HepG2 (cell line): ENCODE measurements around the gene SHISA5. TPM values are rescaled to one million over a fixed set of nuclear protein-coding genes. Genes with fewer than 3 reads are reported as not detected.
A peak's percentile ranks its signal among the peaks of the same experiment; 100 is the strongest.

ENCODE experiments used
- BCL6 ChIP-seq: IDR thresholded peaks from 2 replicates; pipeline ENCODE4 v1.6.1; 2016; ENCODE audit warnings: missing genetic modification reagents, missing compliant biosample characterization
- CCDC6 ChIP-seq: sonication (generic); formaldehyde crosslinking; IDR thresholded peaks from 2 replicates; pipeline ENCODE4 v1.8.1; 2022; ENCODE audit warnings: mild to moderate bottlenecking, missing genetic modification reagents, moderate library complexity
- KAT2B ChIP-seq: fragments of 150-350 bp; IDR thresholded peaks from 2 replicates; pipeline ENCODE4 v1.6.1; 2014; ENCODE audit warnings: low read depth, low read length, borderline replicate concordance
- ZNF343 ChIP-seq: sonication (generic); formaldehyde crosslinking; IDR thresholded peaks from 2 replicates; pipeline ENCODE4 v1.4.0; 2020; ENCODE audit warnings: mild to moderate bottlenecking, missing genetic modification reagents
- ZZZ3 ChIP-seq: sonication (generic); formaldehyde crosslinking; IDR thresholded peaks from 2 replicates; pipeline ENCODE4 v1.4.0; 2020; ENCODE audit warnings: missing genetic modification reagents, mild to moderate bottlenecking, borderline replicate concordance
- polyA plus RNA-seq, 8 experiments: library from polyadenylated mRNA; depleted of rRNA in 3 of 8; stranded (reverse) in 7 of 8; unstranded in 1 of 8; fragments of >200 nt; fragmentation: Illumina TruSeq in 4 of 8; extraction: Trizol in 4 of 8; gene quantifications; 2 replicates each; pipeline versions ENCODE4 v1.2.1 to v1.2.3, GENCODE V29; 2011 to 2016; ENCODE audit warnings: low read depth in 4 of 8, missing spikeins in 1 of 8, mixed read lengths in 1 of 8; ENCODE audit not compliant: insufficient read depth in 1 of 8
- total RNA-seq, 5 experiments: library from RNA; depleted of rRNA; stranded (reverse); fragments of >200 nt; fragmentation: Illumina TruSeq; extraction: Trizol; gene quantifications; 2 replicates each; pipeline ENCODE4 v1.2.3, GENCODE V29; 2016; ENCODE audit warnings: low read depth in 1 of 5
- TF ChIP-seq, protein P1 (sequence below): sonication (generic); formaldehyde crosslinking; IDR thresholded peaks from one replicate; pipeline ENCODE4 v1.5.1; 2020; ENCODE audit warnings: mild to moderate bottlenecking, missing genetic modification reagents; ENCODE audit errors: not compliant biosample characterization
- TF ChIP-seq, protein P2 (sequence below): sonication (generic); formaldehyde crosslinking; IDR thresholded peaks from 2 replicates; pipeline ENCODE4 v1.4.0; 2020; ENCODE audit warnings: missing genetic modification reagents, borderline replicate concordance
- TF ChIP-seq, protein P3 (sequence below): sonication (generic); formaldehyde crosslinking; conservative IDR thresholded peaks from 2 replicates; pipeline ENCODE4 v1.8.0; 2022; ENCODE audit warnings: mild to moderate bottlenecking, moderate library complexity, missing genetic modification reagents
- TF ChIP-seq, protein P4 (sequence below): sonication (generic); formaldehyde crosslinking; conservative IDR thresholded peaks from 2 replicates; pipeline ENCODE4 v1.4.0; 2020; ENCODE audit warnings: mild to moderate bottlenecking, missing genetic modification reagents, moderate library complexity
- TF ChIP-seq, protein P5 (sequence below): sonication (generic); formaldehyde crosslinking; IDR thresholded peaks from 2 replicates; pipeline ENCODE4 v1.4.0; 2020; ENCODE audit warnings: missing genetic modification reagents, mild to moderate bottlenecking, borderline replicate concordance

The SHISA5 gene
- total and polyA plus RNA-seq, 2 of the 13 experiments (the other 11 are each of a cell fraction or from before 2014, with no cell fraction given): 75.8 to 91.4 TPM

DNA sequence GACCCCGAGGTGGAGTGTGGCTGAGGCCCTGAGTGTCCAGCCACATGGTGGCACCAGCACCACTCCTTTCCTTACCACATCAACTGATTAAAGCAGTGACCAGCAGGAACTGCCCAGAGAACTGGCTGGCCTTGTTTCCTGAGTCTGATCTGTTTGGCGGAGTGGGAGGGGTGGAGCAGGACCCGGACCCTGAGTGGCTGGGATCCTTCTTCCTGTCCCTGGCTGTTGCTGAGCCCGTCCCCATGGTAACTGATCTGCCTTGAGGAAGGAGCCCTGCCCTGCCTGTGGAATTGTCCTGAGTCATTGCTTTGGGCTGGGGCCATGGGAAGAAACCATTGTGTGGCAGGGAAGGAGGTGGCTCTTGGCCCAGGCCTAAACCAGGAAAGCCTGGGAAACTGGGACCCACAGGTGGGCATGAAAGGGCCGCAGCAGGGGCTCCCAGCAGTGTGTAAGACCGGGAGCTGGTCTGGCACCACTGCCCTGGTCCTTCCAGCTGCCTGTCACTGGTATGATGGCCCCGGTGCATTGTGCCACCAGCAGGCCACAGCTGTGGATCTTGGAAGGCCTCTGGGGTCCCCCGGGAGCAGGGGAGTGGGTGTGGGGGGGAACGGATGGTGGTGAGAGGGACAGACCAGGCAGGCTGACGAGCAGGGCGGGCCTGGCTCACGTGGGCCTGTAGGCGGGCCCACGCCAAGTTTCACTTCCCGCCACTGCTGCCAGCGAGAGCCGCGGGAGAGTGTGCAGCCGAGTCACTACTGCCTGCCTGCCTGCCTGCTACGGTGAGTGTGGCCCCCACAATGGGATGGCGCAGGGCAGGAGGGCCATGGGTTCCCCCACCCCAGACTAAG is 38.2 kb downstream of the SHISA5 start (continued):
- TF ChIP-seq, protein P1, sequence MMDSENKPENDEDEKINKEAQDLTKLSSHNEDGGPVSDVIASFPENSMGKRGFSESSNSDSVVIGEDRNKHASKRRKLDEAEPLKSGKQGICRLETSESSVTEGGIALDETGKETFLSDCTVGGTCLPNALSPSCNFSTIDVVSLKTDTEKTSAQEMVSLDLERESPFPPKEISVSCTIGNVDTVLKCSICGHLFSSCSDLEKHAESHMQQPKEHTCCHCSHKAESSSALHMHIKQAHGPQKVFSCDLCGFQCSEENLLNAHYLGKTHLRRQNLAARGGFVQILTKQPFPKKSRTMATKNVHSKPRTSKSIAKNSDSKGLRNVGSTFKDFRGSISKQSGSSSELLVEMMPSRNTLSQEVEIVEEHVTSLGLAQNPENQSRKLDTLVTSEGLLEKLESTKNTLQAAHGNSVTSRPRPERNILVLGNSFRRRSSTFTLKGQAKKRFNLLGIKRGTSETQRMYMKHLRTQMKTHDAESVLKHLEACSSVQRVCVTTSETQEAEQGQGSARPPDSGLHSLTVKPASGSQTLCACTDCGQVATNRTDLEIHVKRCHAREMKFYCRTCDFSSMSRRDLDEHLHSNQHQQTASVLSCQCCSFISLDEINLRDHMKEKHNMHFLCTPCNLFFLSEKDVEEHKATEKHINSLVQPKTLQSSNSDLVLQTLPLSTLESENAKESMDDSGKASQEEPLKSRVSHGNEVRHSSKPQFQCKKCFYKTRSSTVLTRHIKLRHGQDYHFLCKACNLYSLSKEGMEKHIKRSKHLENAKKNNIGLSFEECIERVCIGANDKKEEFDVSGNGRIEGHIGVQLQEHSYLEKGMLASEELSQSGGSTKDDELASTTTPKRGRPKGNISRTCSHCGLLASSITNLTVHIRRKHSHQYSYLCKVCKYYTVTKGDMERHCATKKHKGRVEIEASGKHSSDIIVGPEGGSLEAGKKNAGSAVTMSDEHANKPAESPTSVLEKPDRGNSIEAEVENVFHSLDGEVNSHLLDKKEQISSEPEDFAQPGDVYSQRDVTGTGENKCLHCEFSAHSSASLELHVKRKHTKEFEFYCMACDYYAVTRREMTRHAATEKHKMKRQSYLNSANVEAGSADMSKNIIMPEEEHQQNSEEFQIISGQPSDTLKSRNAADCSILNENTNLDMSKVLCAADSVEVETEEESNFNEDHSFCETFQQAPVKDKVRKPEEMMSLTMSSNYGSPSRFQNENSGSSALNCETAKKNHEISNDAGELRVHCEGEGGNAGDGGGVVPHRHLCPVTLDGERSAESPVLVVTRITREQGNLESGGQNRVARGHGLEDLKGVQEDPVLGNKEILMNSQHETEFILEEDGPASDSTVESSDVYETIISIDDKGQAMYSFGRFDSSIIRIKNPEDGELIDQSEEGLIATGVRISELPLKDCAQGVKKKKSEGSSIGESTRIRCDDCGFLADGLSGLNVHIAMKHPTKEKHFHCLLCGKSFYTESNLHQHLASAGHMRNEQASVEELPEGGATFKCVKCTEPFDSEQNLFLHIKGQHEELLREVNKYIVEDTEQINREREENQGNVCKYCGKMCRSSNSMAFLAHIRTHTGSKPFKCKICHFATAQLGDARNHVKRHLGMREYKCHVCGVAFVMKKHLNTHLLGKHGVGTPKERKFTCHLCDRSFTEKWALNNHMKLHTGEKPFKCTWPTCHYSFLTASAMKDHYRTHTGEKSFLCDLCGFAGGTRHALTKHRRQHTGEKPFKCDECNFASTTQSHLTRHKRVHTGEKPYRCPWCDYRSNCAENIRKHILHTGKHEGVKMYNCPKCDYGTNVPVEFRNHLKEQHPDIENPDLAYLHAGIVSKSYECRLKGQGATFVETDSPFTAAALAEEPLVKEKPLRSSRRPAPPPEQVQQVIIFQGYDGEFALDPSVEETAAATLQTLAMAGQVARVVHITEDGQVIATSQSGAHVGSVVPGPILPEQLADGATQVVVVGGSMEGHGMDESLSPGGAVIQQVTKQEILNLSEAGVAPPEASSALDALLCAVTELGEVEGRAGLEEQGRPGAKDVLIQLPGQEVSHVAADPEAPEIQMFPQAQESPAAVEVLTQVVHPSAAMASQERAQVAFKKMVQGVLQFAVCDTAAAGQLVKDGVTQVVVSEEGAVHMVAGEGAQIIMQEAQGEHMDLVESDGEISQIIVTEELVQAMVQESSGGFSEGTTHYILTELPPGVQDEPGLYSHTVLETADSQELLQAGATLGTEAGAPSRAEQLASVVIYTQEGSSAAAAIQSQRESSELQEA: no peak
- no peak for TF ChIP-seq CCDC6 (CRISPR knock-in tag)
- TF ChIP-seq, protein P2, sequence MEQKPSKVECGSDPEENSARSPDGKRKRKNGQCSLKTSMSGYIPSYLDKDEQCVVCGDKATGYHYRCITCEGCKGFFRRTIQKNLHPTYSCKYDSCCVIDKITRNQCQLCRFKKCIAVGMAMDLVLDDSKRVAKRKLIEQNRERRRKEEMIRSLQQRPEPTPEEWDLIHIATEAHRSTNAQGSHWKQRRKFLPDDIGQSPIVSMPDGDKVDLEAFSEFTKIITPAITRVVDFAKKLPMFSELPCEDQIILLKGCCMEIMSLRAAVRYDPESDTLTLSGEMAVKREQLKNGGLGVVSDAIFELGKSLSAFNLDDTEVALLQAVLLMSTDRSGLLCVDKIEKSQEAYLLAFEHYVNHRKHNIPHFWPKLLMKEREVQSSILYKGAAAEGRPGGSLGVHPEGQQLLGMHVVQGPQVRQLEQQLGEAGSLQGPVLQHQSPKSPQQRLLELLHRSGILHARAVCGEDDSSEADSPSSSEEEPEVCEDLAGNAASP (CRISPR knock-in tag): peak; percentile 72; the same call in 1 of the 2 replicates
- TF ChIP-seq, protein P3, sequence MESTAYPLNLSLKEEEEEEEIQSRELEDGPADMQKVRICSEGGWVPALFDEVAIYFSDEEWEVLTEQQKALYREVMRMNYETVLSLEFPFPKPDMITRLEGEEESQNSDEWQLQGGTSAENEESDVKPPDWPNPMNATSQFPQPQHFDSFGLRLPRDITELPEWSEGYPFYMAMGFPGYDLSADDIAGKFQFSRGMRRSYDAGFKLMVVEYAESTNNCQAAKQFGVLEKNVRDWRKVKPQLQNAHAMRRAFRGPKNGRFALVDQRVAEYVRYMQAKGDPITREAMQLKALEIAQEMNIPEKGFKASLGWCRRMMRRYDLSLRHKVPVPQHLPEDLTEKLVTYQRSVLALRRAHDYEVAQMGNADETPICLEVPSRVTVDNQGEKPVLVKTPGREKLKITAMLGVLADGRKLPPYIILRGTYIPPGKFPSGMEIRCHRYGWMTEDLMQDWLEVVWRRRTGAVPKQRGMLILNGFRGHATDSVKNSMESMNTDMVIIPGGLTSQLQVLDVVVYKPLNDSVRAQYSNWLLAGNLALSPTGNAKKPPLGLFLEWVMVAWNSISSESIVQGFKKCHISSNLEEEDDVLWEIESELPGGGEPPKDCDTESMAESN (CRISPR knock-in tag): 0 out of 2 replicates have a peak, but pooled peaks have one; percentile 20
- 0 out of 2 replicates have a peak, but pooled peaks have one; percentile 18 for TF ChIP-seq BCL6 (CRISPR knock-in tag)
- no peak for TF ChIP-seq ZNF343
- no peak for TF ChIP-seq ZZZ3 (CRISPR knock-in tag)
- TF ChIP-seq, protein P4, sequence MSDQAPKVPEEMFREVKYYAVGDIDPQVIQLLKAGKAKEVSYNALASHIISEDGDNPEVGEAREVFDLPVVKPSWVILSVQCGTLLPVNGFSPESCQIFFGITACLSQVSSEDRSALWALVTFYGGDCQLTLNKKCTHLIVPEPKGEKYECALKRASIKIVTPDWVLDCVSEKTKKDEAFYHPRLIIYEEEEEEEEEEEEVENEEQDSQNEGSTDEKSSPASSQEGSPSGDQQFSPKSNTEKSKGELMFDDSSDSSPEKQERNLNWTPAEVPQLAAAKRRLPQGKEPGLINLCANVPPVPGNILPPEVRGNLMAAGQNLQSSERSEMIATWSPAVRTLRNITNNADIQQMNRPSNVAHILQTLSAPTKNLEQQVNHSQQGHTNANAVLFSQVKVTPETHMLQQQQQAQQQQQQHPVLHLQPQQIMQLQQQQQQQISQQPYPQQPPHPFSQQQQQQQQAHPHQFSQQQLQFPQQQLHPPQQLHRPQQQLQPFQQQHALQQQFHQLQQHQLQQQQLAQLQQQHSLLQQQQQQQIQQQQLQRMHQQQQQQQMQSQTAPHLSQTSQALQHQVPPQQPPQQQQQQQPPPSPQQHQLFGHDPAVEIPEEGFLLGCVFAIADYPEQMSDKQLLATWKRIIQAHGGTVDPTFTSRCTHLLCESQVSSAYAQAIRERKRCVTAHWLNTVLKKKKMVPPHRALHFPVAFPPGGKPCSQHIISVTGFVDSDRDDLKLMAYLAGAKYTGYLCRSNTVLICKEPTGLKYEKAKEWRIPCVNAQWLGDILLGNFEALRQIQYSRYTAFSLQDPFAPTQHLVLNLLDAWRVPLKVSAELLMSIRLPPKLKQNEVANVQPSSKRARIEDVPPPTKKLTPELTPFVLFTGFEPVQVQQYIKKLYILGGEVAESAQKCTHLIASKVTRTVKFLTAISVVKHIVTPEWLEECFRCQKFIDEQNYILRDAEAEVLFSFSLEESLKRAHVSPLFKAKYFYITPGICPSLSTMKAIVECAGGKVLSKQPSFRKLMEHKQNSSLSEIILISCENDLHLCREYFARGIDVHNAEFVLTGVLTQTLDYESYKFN: peak; percentile 34; the same call in 1 of the 2 replicates
- TF ChIP-seq, protein P5, sequence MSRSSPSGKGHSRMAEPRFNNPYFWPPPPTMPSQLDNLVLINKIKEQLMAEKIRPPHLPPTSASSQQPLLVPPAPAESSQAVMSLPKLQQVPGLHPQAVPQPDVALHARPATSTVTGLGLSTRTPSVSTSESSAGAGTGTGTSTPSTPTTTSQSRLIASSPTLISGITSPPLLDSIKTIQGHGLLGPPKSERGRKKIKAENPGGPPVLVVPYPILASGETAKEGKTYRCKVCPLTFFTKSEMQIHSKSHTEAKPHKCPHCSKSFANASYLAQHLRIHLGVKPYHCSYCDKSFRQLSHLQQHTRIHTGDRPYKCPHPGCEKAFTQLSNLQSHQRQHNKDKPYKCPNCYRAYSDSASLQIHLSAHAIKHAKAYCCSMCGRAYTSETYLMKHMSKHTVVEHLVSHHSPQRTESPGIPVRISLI (CRISPR knock-in tag): peak; percentile 44; the same call in 1 of the 2 replicates
- TF ChIP-seq KAT2B: no peak
